ENCODE measurements around the gene HSH2D.

Gene HSH2D

DNA sequence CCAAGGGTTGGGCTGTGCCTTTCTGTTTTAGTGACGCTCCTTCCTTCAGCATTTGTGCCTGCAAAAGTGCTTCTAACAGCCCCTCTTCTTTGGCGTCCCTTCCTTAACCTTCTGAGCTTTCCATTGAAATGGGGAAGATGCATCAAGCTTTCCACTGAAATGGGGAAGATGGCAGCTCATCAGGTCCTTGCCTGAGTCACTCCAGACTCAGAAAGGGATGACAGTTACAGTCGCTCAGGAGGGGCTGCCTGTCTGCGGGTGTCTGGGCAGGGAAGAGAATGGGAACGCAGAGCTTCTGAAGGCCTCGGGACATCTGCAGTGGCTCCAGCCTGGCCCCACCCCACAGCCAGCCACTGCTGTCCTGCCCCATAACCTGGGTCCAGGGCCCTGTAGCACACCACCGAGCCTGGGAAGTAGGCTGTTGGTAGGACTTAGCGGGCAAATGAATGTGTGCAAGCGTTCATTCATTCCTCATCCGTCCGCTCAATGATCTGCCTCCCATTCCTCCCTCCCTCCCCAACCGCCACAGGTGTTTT lies 64.1 kb downstream of the HSH2D start:
- TF ChIP-seq, protein P1, sequence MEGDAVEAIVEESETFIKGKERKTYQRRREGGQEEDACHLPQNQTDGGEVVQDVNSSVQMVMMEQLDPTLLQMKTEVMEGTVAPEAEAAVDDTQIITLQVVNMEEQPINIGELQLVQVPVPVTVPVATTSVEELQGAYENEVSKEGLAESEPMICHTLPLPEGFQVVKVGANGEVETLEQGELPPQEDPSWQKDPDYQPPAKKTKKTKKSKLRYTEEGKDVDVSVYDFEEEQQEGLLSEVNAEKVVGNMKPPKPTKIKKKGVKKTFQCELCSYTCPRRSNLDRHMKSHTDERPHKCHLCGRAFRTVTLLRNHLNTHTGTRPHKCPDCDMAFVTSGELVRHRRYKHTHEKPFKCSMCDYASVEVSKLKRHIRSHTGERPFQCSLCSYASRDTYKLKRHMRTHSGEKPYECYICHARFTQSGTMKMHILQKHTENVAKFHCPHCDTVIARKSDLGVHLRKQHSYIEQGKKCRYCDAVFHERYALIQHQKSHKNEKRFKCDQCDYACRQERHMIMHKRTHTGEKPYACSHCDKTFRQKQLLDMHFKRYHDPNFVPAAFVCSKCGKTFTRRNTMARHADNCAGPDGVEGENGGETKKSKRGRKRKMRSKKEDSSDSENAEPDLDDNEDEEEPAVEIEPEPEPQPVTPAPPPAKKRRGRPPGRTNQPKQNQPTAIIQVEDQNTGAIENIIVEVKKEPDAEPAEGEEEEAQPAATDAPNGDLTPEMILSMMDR (IDR thresholded peaks at IDR 0.05; ENCODE audit: borderline replicate concordance, control extremely low read depth, extremely low read depth, insufficient read depth, missing control alignments), result no peak
- in situ Hi-C loops (cut with MboI; ENCODE audit: low sequenced_read_pairs, unreplicated experiment), result no loop called here
- no peak for DNase-seq (ENCODE audit: low spot score)
